ENCODE measurements around the gene ARHGAP8.

- TF ChIP-seq, protein P1, sequence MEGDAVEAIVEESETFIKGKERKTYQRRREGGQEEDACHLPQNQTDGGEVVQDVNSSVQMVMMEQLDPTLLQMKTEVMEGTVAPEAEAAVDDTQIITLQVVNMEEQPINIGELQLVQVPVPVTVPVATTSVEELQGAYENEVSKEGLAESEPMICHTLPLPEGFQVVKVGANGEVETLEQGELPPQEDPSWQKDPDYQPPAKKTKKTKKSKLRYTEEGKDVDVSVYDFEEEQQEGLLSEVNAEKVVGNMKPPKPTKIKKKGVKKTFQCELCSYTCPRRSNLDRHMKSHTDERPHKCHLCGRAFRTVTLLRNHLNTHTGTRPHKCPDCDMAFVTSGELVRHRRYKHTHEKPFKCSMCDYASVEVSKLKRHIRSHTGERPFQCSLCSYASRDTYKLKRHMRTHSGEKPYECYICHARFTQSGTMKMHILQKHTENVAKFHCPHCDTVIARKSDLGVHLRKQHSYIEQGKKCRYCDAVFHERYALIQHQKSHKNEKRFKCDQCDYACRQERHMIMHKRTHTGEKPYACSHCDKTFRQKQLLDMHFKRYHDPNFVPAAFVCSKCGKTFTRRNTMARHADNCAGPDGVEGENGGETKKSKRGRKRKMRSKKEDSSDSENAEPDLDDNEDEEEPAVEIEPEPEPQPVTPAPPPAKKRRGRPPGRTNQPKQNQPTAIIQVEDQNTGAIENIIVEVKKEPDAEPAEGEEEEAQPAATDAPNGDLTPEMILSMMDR (IDR thresholded peaks at IDR 0.05; ENCODE audit: poor library complexity, severe bottlenecking) = no peak
- TF ChIP-seq REST (IDR thresholded peaks at IDR 0.05; ENCODE audit: borderline replicate concordance) = no peak
- TF ChIP-seq SMC3 (conservative IDR thresholded peaks at IDR 0.05; ENCODE audit: poor library complexity) = no peak
- no peak for TF ChIP-seq EZH2 (IDR thresholded peaks at IDR 0.05; ENCODE audit: borderline replicate concordance, insufficient read depth, low read length, poor library complexity, severe bottlenecking)
- TF ChIP-seq TAF1 (IDR thresholded peaks at IDR 0.05; ENCODE audit: low read depth) = no peak
- no peak for TF ChIP-seq EP300 (conservative IDR thresholded peaks at IDR 0.05; ENCODE audit: poor library complexity, severe bottlenecking)
- TF ChIP-seq MXI1 (conservative IDR thresholded peaks at IDR 0.05; ENCODE audit: poor library complexity, severe bottlenecking) = no peak
- no peak for TF ChIP-seq POLR2AphosphoS5 (IDR thresholded peaks at IDR 0.05)
These were observed 23.5 kb downstream of the ARHGAP8 start for GRCh38 chr22:44775862-44776261.

All from neural cell (in vitro differentiated cells).